ENCODE measurements around the gene UGT1A8. TPM values are rescaled to one million over a fixed set of nuclear protein-coding genes. Genes with fewer than 3 reads are reported as not detected.

The UGT1A8 gene
- total and polyA plus RNA-seq, 9 of the 15 experiments (the other 6 are each of a cell fraction or from before 2014, with no cell fraction given), result 0.04 TPM; not detected in 8

- TF ChIP-seq NR2C2 (CRISPR knock-in tag; IDR thresholded peaks at IDR 0.05) (no peak), NR2C2 (tag; IDR thresholded peaks at IDR 0.05) (no peak), ASH1L (IDR thresholded peaks at IDR 0.05; ENCODE audit: borderline replicate concordance, low read depth, partially characterized antibody) (no peak), ZNF79 (CRISPR knock-in tag; IDR thresholded peaks at IDR 0.05; ENCODE audit: low read depth) (no peak), ZNF436 (CRISPR knock-in tag; IDR thresholded peaks at IDR 0.05) (no peak), ZNF282 (CRISPR knock-in tag; IDR thresholded peaks at IDR 0.05) (no peak), TRIM28 (IDR thresholded peaks at IDR 0.05) (no peak), SIN3B (IDR thresholded peaks at IDR 0.05; ENCODE audit: low read depth) (no peak), SMARCC2 (IDR thresholded peaks at IDR 0.05; ENCODE audit: low read depth) (peak; percentile 75), CHAMP1 (IDR thresholded peaks at IDR 0.05) (peak; percentile 45; the same call in 1 of the 2 replicates), CTBP1 (IDR thresholded peaks at IDR 0.05; ENCODE audit: borderline replicate concordance) (0 out of 2 replicates have a peak, but pooled peaks have one; percentile 21), TCF7 (IDR thresholded peaks at IDR 0.05; ENCODE audit: borderline replicate concordance) (no peak), ZNF609 (CRISPR knock-in tag; IDR thresholded peaks at IDR 0.05; ENCODE audit: borderline replicate concordance) (no peak), ILF3 (IDR thresholded peaks at IDR 0.05; ENCODE audit: borderline replicate concordance) (no peak), CBX2 (IDR thresholded peaks at IDR 0.05; ENCODE audit: insufficient read depth, low read length, poor library complexity, severe bottlenecking) (no peak), BCOR (IDR thresholded peaks at IDR 0.05) (no peak), MEIS2 (IDR thresholded peaks at IDR 0.05; ENCODE audit: partially characterized antibody) (no peak), NFIC (IDR thresholded peaks at IDR 0.05) (peak; percentile 29; the same call in 1 of the 2 replicates)
- TF ChIP-seq, protein P1, sequence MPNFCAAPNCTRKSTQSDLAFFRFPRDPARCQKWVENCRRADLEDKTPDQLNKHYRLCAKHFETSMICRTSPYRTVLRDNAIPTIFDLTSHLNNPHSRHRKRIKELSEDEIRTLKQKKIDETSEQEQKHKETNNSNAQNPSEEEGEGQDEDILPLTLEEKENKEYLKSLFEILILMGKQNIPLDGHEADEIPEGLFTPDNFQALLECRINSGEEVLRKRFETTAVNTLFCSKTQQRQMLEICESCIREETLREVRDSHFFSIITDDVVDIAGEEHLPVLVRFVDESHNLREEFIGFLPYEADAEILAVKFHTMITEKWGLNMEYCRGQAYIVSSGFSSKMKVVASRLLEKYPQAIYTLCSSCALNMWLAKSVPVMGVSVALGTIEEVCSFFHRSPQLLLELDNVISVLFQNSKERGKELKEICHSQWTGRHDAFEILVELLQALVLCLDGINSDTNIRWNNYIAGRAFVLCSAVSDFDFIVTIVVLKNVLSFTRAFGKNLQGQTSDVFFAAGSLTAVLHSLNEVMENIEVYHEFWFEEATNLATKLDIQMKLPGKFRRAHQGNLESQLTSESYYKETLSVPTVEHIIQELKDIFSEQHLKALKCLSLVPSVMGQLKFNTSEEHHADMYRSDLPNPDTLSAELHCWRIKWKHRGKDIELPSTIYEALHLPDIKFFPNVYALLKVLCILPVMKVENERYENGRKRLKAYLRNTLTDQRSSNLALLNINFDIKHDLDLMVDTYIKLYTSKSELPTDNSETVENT (CRISPR knock-in tag; IDR thresholded peaks at IDR 0.05), result no peak
Observed at GRCh38 chr2:233700028-233700635, 82.7 kb downstream of the UGT1A8 start (continued).
